ENCODE data around the gene CCDC107. TPM values are rescaled to one million over a fixed set of nuclear protein-coding genes. Genes with fewer than 3 reads are reported as not detected.

CCDC107 gene
- polyA plus RNA-seq, 1 experiment = 11.8 TPM

GRCh38 chr9:35682051-35682450 lies 24.0 kb downstream of the CCDC107 start:
- CTCF ChIA-PET = interaction anchor here (0.7 kb wide), 1 partner anchor 21 kb away, joined by 3 read pairs; no protein-coding TSS in a partner anchor
- H3K9me3 ChIP-seq (ENCODE audit: control insufficient read depth, insufficient read depth, low read length) = no peaks in the 10 kb centered on the region
- no peak for DNase-seq (ENCODE audit: low read depth, low spot score)
- POLR2A ChIA-PET = interaction anchor here (1.1 to 3.8 kb wide), 4 partner anchors 17 to 50 kb away, joined by 3 to 28 read pairs (median 10); partner anchors contain the start of genes ARHGEF39, CCDC107, CREB3 and RMRP
- no peak for TF ChIP-seq CTCF (IDR thresholded peaks at IDR 0.05; ENCODE audit: low read depth, low read length)
- no peak overlapping the region for H3K4me3 ChIP-seq (ENCODE audit: low read depth, low read length)
- no peaks in the 10 kb centered on the region for H3K27me3 ChIP-seq (ENCODE audit: control insufficient read depth, insufficient read depth, low read length)
- H3K27ac ChIP-seq (ENCODE audit: low read depth, low read length) = peak overlapping the region; percentile 65

DNA sequence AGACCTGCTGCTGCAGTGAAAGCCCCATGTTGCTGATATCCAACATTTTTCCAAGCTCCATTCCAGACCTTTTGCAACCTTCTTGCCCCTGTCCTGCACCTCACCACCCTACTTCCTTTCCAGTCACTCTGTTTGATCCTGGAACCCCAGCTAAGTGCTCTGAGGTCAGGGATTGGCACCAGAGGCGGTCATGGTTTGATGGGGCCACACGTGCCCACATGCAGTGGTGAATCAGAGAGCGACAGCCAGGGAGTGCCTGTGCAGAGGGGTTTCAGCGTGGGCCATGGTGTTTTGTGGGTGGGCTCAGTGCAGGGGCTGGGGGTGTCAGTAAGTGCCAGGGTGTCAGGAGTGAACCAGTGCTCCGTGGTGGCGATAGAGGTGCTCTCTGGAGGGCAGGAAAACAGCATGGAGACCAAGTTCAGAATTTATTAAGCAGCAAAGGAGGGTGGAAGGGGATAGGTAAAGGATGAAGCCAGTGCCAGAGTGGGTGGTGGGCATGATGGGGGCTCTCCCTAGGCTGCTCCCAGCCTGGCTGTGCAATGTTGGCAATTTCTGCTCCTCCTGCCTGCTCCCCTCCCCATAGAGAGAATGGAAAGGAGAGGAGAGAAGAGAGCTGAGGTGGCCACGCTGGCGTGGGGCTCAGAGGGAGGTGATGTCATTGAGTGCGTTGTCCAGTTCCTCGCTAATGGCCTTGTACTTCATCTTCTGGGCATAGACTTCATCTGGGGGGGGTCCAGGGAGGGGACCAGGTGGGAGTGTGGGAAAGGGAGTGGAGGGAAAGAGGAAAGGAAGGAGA lies 24.6 kb downstream of the CCDC107 start:
- Histone ChIP-seq H3K9me3 (ENCODE audit: control insufficient read depth, insufficient read depth, low read length) (no peaks in the 10 kb centered on the region), H3K4me3 (ENCODE audit: low read depth, low read length) (no peak overlapping the region), H3K27ac (ENCODE audit: low read depth, low read length) (peak overlapping the region; percentile 65), H3K27me3 (ENCODE audit: control insufficient read depth, insufficient read depth, low read length) (no peaks in the 10 kb centered on the region)
- no peak for TF ChIP-seq CTCF (IDR thresholded peaks at IDR 0.05; ENCODE audit: low read depth, low read length)
- no peak for DNase-seq (ENCODE audit: low read depth, low spot score)
- ChIA-PET POLR2A (interaction anchor here (0.7 to 9.1 kb wide), 8 partner anchors 9 to 50 kb away, joined by 3 to 75 read pairs (median 4); partner anchors contain the start of genes ARHGEF39, CA9, CCDC107 and CREB3), CTCF (interaction anchor here (0.7 to 6.4 kb wide), 2 partner anchors 14 to 22 kb away, joined by 3 to 43 read pairs; no protein-coding TSS in a partner anchor)

GRCh38 chr9:35683323-35683722 lies 25.2 kb downstream of the CCDC107 start:
- H3K4me3 ChIP-seq (ENCODE audit: low read depth, low read length) = no peak overlapping the region
- TF ChIP-seq CTCF (IDR thresholded peaks at IDR 0.05; ENCODE audit: low read depth, low read length) = no peak
- ChIA-PET POLR2A (interaction anchor here (0.6 to 9.1 kb wide), 5 partner anchors 10 to 49 kb away, joined by 4 to 75 read pairs (median 4); partner anchors contain the start of genes CA9, CCDC107, CREB3 and RMRP), CTCF (interaction anchor here (1.1 to 6.4 kb wide), 2 partner anchors 13 to 18 kb away, joined by 4 to 43 read pairs; partner anchors contain the start of gene ARHGEF39)
- no peak overlapping the region for H3K27ac ChIP-seq (ENCODE audit: low read depth, low read length)
- H3K27me3 ChIP-seq (ENCODE audit: control insufficient read depth, insufficient read depth, low read length) = no peaks in the 10 kb centered on the region
- H3K9me3 ChIP-seq (ENCODE audit: control insufficient read depth, insufficient read depth, low read length) = no peaks in the 10 kb centered on the region
- DNase-seq (ENCODE audit: low read depth, low spot score) = no peak

DNA sequence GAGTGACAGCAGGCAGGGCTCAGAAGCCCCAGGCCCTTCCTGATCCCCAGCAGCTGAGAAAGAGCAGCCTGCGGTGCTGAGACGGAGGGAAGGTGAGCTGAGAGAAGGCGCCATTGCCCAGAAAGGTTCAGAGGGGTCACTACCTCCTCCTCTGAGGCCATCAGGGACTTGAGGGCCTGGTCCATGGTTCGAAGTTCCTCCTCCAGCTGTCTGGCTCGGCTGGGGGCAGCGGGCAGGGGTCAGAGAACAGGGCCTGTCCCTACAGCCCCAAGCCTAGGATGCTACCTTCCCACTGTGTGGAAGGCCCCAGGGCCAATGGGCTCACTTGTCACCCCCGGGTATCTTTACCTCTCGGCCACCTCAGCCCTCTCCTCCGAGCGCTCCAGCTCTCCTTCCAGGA lies 26.8 kb downstream of the CCDC107 start:
- Histone ChIP-seq H3K27ac (ENCODE audit: low read depth, low read length) (peak overlapping the region; percentile 52), H3K27me3 (ENCODE audit: control insufficient read depth, insufficient read depth, low read length) (no peaks in the 10 kb centered on the region), H3K4me3 (ENCODE audit: low read depth, low read length) (peak overlapping the region; percentile 37), H3K9me3 (ENCODE audit: control insufficient read depth, insufficient read depth, low read length) (no peaks in the 10 kb centered on the region; the same call in 1 of the 2 replicates)
- ChIA-PET CTCF (interaction anchor here (6.4 kb wide), 1 partner anchor 12 kb away, joined by 43 read pairs; no protein-coding TSS in a partner anchor), POLR2A (interaction anchor here (1.2 to 9.1 kb wide), 5 partner anchors 9 to 48 kb away, joined by 3 to 75 read pairs (median 15); partner anchors contain the start of genes ARHGEF39, CCDC107, CREB3 and RMRP)
- no peak for DNase-seq (ENCODE audit: low read depth, low spot score)
- TF ChIP-seq CTCF (IDR thresholded peaks at IDR 0.05; ENCODE audit: low read depth, low read length) = no peak

All from AG04450 (cell line).